Measurements from ENCODE around the gene TYMS.

Gene TYMS

GRCh38 chr18:711310-711656 lies 53.8 kb downstream of the TYMS start:
- no peak for DNase-seq (ENCODE audit: low read depth, low spot score)

- DNase-seq (ENCODE audit: low read depth, low spot score), result peak; percentile 47
Observed at GRCh38 chr18:711657-712400, 54.4 kb downstream of the TYMS start.

- DNase-seq (ENCODE audit: low read depth, low spot score), result peak; percentile 66
Observed at GRCh38 chr18:712401-713134, 55.1 kb downstream of the TYMS start, which contains the start of gene ENOSF1. ENOSF1 (minus strand) TSS chr18:712630; CDS start chr18:712587, 43 bp downstream.

GRCh38 chr18:713135-713490 lies 55.7 kb downstream of the TYMS start:
- no peak for DNase-seq (ENCODE audit: low read depth, low spot score)

DNA sequence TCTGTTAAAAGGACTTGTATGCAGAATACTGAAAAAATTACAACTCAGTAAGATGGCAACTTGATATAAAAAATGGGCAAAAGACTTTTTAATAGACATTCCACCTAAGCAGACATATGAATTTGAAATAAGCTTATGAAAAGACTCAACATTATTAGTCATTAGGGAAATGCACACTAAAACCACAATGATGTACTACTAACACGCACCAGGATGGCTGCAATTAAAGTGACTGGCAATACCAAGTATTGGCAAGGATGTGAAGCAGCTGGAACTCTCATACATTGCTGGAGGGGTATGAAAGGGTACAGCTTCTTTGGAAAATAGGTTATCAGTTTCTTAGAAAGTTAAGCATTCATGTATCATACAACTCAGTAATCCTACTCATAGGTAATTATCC lies 58.2 kb downstream of the TYMS start:
- no peak for DNase-seq (ENCODE audit: low read depth, low spot score)

GRCh38 chr18:717003-717402 lies 59.5 kb downstream of the TYMS start:
- DNase-seq (ENCODE audit: low read depth, low spot score), result no peak

Measured in activated CD4-positive, CD25-positive, alpha-beta regulatory T cell treated with anti-CD3 and anti-CD28 coated beads, Interleukin-2, amount 50 U/mL, for 16 hours (primary cell).